Mucosa of descending colon (tissue), 3 donors: Measurements from ENCODE around the gene WWC2. TPM values are rescaled to one million over a fixed set of nuclear protein-coding genes. Genes with fewer than 3 reads are reported as not detected.
A peak's percentile ranks its signal among the peaks of the same experiment; 100 is the strongest.

ENCODE experiments used
- ATAC-seq: fragments of 200-7000 bp; cut with Tn5 transposase; one replicate; pipeline ENCODE4 v1.9.1; 2020; ENCODE audit warnings: mild to moderate bottlenecking, moderate library complexity
- DNase-seq, 3 donors: peaks; one replicate each; pipeline ENCODE4 v3.0.0-alpha.2; 2020
- H3K36me3 ChIP-seq: fragments of 200-600 bp; one replicate; pipeline ENCODE4 v1.8.0; 2021; ENCODE audit warnings: low read depth, mild to moderate bottlenecking
- H3K4me1 ChIP-seq: fragments of 200-600 bp; one replicate; pipeline ENCODE4 v1.8.0; 2021; ENCODE audit warnings: low read depth, mild to moderate bottlenecking
- H3K4me3 ChIP-seq: fragments of 200-600 bp; one replicate; pipeline ENCODE4 v1.8.0; 2021; ENCODE audit warnings: mild to moderate bottlenecking
- H3K9me3 ChIP-seq: fragments of 200-600 bp; one replicate; pipeline ENCODE4 v1.8.0; 2021; ENCODE audit warnings: mild to moderate bottlenecking
- intact Hi-C, 2 donors: fragments of 100-400 bp; cut with DNase I in 1 of 2; cut with micrococcal nuclease in 1 of 2; formaldehyde crosslinking; loops; one replicate each; pipeline versions ENCODE4 v1.11.0 to v1.11.1; 2022; cut with DNase I, micrococcal nuclease
- total RNA-seq, 3 donors: library from RNA; stranded (reverse); fragmentation: NEBNext Ultra II Directional in 2 of 3; extraction: Animal tissue kit (Norgen Biotek cat#: 25700) in 2 of 3; gene quantifications; one replicate each; pipeline versions ENCODE4 v1.2.1 to v1.2.4, GENCODE V29; 2021 to 2023
- TF ChIP-seq, protein P1 (sequence below): fragments of 200-600 bp; IDR thresholded peaks from one replicate; pipeline ENCODE4 v1.8.0; 2022; ENCODE audit warnings: antibody characterized with exemption, mild to moderate bottlenecking
- donor health status: DM: no; HTN: no; CAD: no; lungs with moderate emphysema.
- donor health status: DM: no; HTN: no; CAD: no.
- donor health status: DM: no; HTN: yes; CAD: no.

Gene WWC2
- total RNA-seq, 3 donors from 2014 or later: 6.4 to 31.2 (median 7.7) TPM

DNA sequence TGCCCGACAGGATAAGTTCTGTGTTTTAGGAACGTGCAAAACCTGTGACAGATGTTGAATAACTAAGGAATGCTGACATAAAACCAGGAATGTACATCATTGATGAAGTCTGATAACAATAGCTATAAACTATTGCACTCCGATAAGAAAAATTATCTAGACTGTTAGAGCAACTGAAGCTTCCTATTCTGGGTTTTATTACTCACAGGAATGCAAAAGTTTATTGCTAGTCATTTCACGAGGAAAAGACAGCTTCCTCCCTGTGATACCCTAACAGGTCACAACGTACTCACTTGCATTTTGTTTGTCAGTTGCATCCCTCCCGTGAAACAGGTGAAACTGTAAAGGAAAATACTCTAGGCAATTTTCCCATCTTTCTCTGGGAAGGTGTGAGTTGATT is 155.1 kb downstream of the WWC2 start:
- peaks cover 6% of the 10 kb centered on the region for H3K4me1 ChIP-seq
- H3K36me3 ChIP-seq: no peaks in the 10 kb centered on the region
- no peaks in the 10 kb centered on the region for H3K9me3 ChIP-seq
- TF ChIP-seq, protein P1, sequence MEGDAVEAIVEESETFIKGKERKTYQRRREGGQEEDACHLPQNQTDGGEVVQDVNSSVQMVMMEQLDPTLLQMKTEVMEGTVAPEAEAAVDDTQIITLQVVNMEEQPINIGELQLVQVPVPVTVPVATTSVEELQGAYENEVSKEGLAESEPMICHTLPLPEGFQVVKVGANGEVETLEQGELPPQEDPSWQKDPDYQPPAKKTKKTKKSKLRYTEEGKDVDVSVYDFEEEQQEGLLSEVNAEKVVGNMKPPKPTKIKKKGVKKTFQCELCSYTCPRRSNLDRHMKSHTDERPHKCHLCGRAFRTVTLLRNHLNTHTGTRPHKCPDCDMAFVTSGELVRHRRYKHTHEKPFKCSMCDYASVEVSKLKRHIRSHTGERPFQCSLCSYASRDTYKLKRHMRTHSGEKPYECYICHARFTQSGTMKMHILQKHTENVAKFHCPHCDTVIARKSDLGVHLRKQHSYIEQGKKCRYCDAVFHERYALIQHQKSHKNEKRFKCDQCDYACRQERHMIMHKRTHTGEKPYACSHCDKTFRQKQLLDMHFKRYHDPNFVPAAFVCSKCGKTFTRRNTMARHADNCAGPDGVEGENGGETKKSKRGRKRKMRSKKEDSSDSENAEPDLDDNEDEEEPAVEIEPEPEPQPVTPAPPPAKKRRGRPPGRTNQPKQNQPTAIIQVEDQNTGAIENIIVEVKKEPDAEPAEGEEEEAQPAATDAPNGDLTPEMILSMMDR: no peak
- intact Hi-C loops: no loop called here
- H3K4me3 ChIP-seq: no peak overlapping the region
- ATAC-seq (peak; percentile 69), DNase-seq (no peak)

DNA sequence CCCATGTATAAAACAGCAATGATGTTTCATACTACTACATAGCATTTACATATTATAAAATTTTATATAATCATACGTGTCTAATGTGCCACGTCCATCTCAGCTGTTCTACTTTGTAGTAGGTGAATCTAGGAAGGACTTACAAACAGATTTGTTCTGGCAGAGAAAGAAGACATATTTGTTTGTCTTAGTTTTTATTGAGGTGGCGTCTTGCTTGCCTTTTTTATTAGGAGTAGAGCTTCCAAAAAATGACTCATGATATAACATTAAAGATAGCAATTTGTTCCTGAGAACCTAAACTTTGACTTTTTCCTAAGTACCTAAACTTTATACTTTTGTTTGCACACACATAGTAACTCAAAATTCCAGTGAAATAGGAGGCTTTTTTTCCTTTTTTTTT is 156.4 kb downstream of the WWC2 start:
- no peak overlapping the region for H3K4me3 ChIP-seq
- TF ChIP-seq, protein P1: no peak
- no peak for ATAC-seq
- H3K36me3 ChIP-seq: no peaks in the 10 kb centered on the region
- no peaks in the 10 kb centered on the region for H3K9me3 ChIP-seq
- intact Hi-C loops: no loop called here
- DNase-seq: no peak
- H3K4me1 ChIP-seq: peaks cover 6% of the 10 kb centered on the region

DNA sequence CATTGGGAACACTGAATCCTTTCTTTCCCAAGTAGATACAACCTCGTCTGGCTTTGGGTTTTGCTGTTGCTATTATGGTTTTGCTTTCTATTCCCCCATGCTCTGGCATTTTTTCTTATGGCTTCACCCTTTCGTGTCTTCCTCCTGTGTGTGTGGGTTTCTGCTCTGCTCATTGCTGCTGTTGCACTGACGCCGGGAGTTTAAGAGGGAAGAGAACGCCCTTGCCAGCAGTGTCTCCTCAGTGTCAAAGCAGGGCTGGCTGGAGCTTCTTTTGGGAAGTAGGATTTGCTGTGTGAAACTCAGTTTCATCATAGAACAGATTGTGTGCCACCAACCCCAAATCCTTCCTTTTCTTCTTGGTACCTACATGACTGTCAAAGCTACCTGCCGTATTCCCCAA is 157.3 kb downstream of the WWC2 start:
- Histone ChIP-seq H3K4me3 (no peak overlapping the region), H3K9me3 (no peaks in the 10 kb centered on the region), H3K4me1 (peaks cover 6% of the 10 kb centered on the region), H3K36me3 (no peaks in the 10 kb centered on the region)
- DNase-seq (no peak), ATAC-seq (no peak)
- intact Hi-C loops: no loop called here
- TF ChIP-seq, protein P1: no peak

DNA sequence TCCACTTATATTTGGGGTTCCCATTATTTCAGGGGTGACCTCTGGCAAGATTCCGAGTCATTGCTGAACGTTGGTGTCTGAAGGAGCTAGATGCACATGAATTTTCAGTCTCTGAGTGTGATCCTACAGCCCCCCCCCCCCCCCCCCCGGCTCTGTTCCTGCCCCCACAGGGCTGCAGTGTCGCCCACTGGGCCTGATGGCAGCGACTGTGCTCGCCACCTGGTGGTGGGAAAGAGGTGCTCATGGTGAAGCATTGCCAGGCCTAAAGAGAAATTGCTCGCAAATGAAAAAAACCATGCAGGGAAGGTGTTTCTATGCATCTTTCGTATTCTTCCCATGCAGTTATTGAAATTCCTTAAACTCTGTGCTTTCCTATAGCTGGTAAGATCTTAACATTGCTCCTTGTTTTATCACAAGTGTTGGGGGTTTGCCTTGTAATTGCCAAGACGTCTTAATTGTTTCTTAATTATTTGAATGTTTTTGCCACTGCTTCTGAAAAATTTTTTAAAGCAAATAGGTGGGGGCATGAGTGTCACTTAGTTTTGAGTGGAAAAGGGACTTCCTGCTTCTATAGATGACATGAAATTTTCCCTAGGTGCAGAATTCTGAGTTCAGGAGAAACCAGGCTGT is 157.8 kb downstream of the WWC2 start:
- TF ChIP-seq, protein P1: peak; percentile 48
- ATAC-seq: peak; percentile 39
- peak in 2 of 3 donors; percentile 52 to 64 for DNase-seq
- H3K4me1 ChIP-seq: peaks cover 6% of the 10 kb centered on the region
- H3K4me3 ChIP-seq: no peak overlapping the region
- intact Hi-C loops: no loop called here
- no peaks in the 10 kb centered on the region for H3K9me3 ChIP-seq
- no peaks in the 10 kb centered on the region for H3K36me3 ChIP-seq

DNA sequence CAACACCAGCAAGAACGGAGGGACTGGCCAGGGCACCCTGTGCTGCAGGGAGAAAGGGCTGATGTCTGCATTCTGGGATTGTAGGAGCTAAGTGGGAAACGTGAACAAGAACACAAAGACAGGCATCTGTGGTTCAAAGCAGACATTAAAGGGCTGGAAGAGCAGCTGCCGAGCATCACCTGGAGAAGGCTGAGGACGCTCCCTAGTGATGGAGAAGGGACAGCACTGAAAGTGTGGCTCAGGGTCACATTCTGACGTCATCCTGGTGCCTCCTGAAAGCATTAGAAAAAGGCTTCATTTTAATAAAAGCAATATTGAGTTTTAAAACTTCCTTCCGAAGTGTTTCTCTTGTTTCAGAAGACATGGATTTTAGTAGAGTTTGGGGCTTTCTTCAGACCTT is 158.8 kb downstream of the WWC2 start:
- peaks cover 14% of the 10 kb centered on the region for H3K4me1 ChIP-seq
- no peaks in the 10 kb centered on the region for H3K36me3 ChIP-seq
- DNase-seq: no peak
- no peak for ATAC-seq
- H3K9me3 ChIP-seq: no peaks in the 10 kb centered on the region
- intact Hi-C loops: no loop called here
- H3K4me3 ChIP-seq: no peak overlapping the region
- TF ChIP-seq, protein P1: no peak
